K562 (cell line): ENCODE measurements around the gene CHD3. TPM values are rescaled to one million over a fixed set of nuclear protein-coding genes. Genes with fewer than 3 reads are reported as not detected.

Experiments
- ASH1L ChIP-seq: fragments of 450-650 bp; IDR thresholded peaks from 2 replicates; pipeline ENCODE4 v1.6.1; 2018; ENCODE audit warnings: borderline replicate concordance, mild to moderate bottlenecking, low read depth; ENCODE audit not compliant: partially characterized antibody
- ATF7 ChIP-seq: fragments of 450-650 bp; IDR thresholded peaks from 2 replicates; pipeline ENCODE4 v1.7.1; 2014; ENCODE audit warnings: mild to moderate bottlenecking, moderate library complexity
- BHLHE40 ChIP-seq: IDR thresholded peaks from 2 replicates; pipeline ENCODE4 v1.6.1; 2011; ENCODE audit warnings: low read length, improper control_type of control experiment
- BRD9 ChIP-seq: fragments of 450-650 bp; IDR thresholded peaks from 2 replicates; pipeline ENCODE4 v1.6.1; 2018; ENCODE audit warnings: low read depth; ENCODE audit not compliant: partially characterized antibody
- CHCHD3 ChIP-seq: fragments of 250-450 bp; sonication (Bioruptor Pico); IDR thresholded peaks from 2 replicates; pipeline ENCODE4 v2.1.2; 2022; ENCODE audit warnings: mild to moderate bottlenecking
- FIP1L1 ChIP-seq: fragments of 200-400 bp; formaldehyde crosslinking; IDR thresholded peaks from 2 replicates; pipeline ENCODE4 v1.6.1; 2018; ENCODE audit warnings: mild to moderate bottlenecking, low read depth, low read length; ENCODE audit not compliant: poor library complexity, severe bottlenecking
- FOSL1 ChIP-seq: fragments of 200-800 bp; sonication (Bioruptor generic); conservative IDR thresholded peaks from 2 replicates; pipeline ENCODE4 v1.6.1; 2016; ENCODE audit warnings: missing genetic modification characterization, missing compliant biosample characterization
- JUND ChIP-seq, 2 experiments: IDR thresholded peaks; 2 replicates in 1 of 2; 3 replicates in 1 of 2; pipeline ENCODE4 v1.6.1; 2011; ENCODE audit warnings: borderline replicate concordance in 2 of 2, low read depth in 2 of 2, low read length in 2 of 2, improper control_type of control experiment in 1 of 2, missing biosample characterization in 1 of 2, missing genetic modification characterization in 1 of 2, missing genetic modification reagents in 1 of 2
- MCM5 ChIP-seq: fragments of 450-650 bp; IDR thresholded peaks from 2 replicates; pipeline ENCODE4 v1.6.1; 2016; ENCODE audit warnings: low read depth
- MLLT1 ChIP-seq, 2 experiments: fragments of 450-650 bp; IDR thresholded peaks; 2 replicates each; pipeline ENCODE4 v1.6.1; 2016
- NR2C2 ChIP-seq, 2 experiments: fragments of 200-800 bp in 1 of 2; sonication (Bioruptor generic) in 1 of 2; sonication (generic) in 1 of 2; formaldehyde crosslinking in 1 of 2; IDR thresholded peaks; 2 replicates each; pipeline versions ENCODE4 v1.6.1 to v1.8.0; 2016 to 2022; ENCODE audit warnings: mild to moderate bottlenecking in 1 of 2, missing compliant biosample characterization in 1 of 2, missing genetic modification characterization in 1 of 2, missing genetic modification reagents in 1 of 2
- RBM22 ChIP-seq: fragments of 200-400 bp; formaldehyde crosslinking; IDR thresholded peaks from 2 replicates; pipeline ENCODE4 v1.6.1; 2018; ENCODE audit warnings: low read length, low read depth; ENCODE audit not compliant: poor library complexity, severe bottlenecking
- TCF15 ChIP-seq: fragments of 250-450 bp; sonication (Bioruptor Pico); IDR thresholded peaks from 2 replicates; pipeline ENCODE4 v1.8.0; 2022; ENCODE audit warnings: moderate library complexity, mild to moderate bottlenecking, inconsistent platforms
- YY1 ChIP-seq, 3 experiments: IDR thresholded peaks; 2 replicates each; pipeline ENCODE4 v1.6.1; 2011; ENCODE audit warnings: low read length in 2 of 3, mild to moderate bottlenecking in 2 of 3, moderate library complexity in 2 of 3, borderline replicate concordance in 1 of 3, control low read depth in 1 of 3, low read depth in 1 of 3; ENCODE audit not compliant: insufficient read depth in 3 of 3, insufficient replicate concordance in 2 of 3, control insufficient read depth in 1 of 3, insufficient read length in 1 of 3; ENCODE audit errors: extremely low read depth in 1 of 3
- ZNF23 ChIP-seq: fragments of 250-450 bp; sonication (Bioruptor Pico); IDR thresholded peaks from 2 replicates; pipeline ENCODE4 v1.4.0; 2020; ENCODE audit warnings: mild to moderate bottlenecking
- ZNF407 ChIP-seq: fragments of 450-650 bp; IDR thresholded peaks from 2 replicates; pipeline ENCODE4 v1.6.1; 2016; ENCODE audit warnings: low read depth
- polyA plus RNA-seq, 8 experiments: library from polyadenylated mRNA; depleted of rRNA in 4 of 8; stranded (reverse) in 5 of 8; unstranded in 3 of 8; fragments of >200 nt; fragmentation: Nextera tagmentation in 2 of 8; fragmentation: Illumina TruSeq in 1 of 8; extraction: Ambion mirVana in 2 of 8; extraction: Trizol in 1 of 8; gene quantifications; 2 replicates each; pipeline versions ENCODE4 v1.2.1 to v1.2.3, GENCODE V29; 2011 to 2014; ENCODE audit warnings: inconsistent platforms in 1 of 8, missing spikeins in 1 of 8
- total RNA-seq, 7 experiments: library from RNA; depleted of rRNA in 6 of 7; stranded (reverse); fragments of >200 nt in 6 of 7; fragmentation: Illumina TruSeq in 2 of 7; extraction: Trizol in 2 of 7; gene quantifications; 2 replicates each; pipeline versions ENCODE4 v1.2.1 to v1.2.3, GENCODE V29; 2011 to 2021; ENCODE audit warnings: low replicate concordance in 1 of 7

Gene CHD3
- total and polyA plus RNA-seq, 9 of the 15 experiments (the other 6 are each of a cell fraction or from before 2014, with no cell fraction given), result 0.39 to 38.2 (median 21.2) TPM

- TF ChIP-seq FIP1L1 (peak; percentile 24), YY1 (IDR thresholded peaks at IDR 0.05; ENCODE audit: borderline replicate concordance in 1 of 3, control insufficient read depth in 1 of 3, extremely low read depth in 1 of 3, insufficient read depth in 3 of 3, insufficient read length in 1 of 3, insufficient replicate concordance in 2 of 3, low read depth in 1 of 3, low read length in 2 of 3) (peak in 2 of 3 experiments; percentile 18 to 43), ATF7 (0 out of 2 replicates have a peak, but pooled peaks have one; percentile 6), TCF15 (CRISPR knock-in tag) (no peak), ZNF23 (CRISPR knock-in tag) (no peak), BHLHE40 (peak; percentile 73; the same call in 1 of the 2 replicates), CHCHD3 (CRISPR knock-in tag) (no peak), JUND (IDR thresholded peaks at IDR 0.05; ENCODE audit: borderline replicate concordance, low read depth, low read length) (peak; percentile 59; the same call in 1 of the 2 replicates), JUND (tag; IDR thresholded peaks at IDR 0.05; ENCODE audit: borderline replicate concordance, low read depth, low read length) (peak; percentile 24; the same call in 1 of the 3 replicates), MLLT1 (IDR thresholded peaks at IDR 0.05) (no peak; a peak in 1 of 4 replicates), NR2C2 (CRISPR knock-in tag; IDR thresholded peaks at IDR 0.05) (no peak), NR2C2 (tag; IDR thresholded peaks at IDR 0.05) (0 out of 2 replicates have a peak, but pooled peaks have one; percentile 23), FOSL1 (tag) (peak; percentile 92), MCM5 (no peak), RBM22 (no peak), ASH1L (no peak), ZNF407 (no peak), BRD9 (peak; percentile 40)
Observed at GRCh38 chr17:7841396-7841914, 47.1 kb upstream of the CHD3 start (continued).
